ENCODE data around the gene KIF4B.
"Not testable (repeated sequence)": the region's sequence is repeated elsewhere in the genome, so short reads cannot be mapped to it uniquely, and the experiment has no call there.

KIF4B gene

GRCh38 chr5:155004138-155004744 lies 9.3 kb upstream of the KIF4B start:
- no peak overlapping the region for H3K4me3 ChIP-seq (ENCODE audit: low read depth, low read length)
- DNase-seq (ENCODE audit: low read depth, low spot score): no peak
- in situ Hi-C loops (cut with HindIII; ENCODE audit: low sequenced_read_pairs): no loop called here
- TF ChIP-seq, protein P1, sequence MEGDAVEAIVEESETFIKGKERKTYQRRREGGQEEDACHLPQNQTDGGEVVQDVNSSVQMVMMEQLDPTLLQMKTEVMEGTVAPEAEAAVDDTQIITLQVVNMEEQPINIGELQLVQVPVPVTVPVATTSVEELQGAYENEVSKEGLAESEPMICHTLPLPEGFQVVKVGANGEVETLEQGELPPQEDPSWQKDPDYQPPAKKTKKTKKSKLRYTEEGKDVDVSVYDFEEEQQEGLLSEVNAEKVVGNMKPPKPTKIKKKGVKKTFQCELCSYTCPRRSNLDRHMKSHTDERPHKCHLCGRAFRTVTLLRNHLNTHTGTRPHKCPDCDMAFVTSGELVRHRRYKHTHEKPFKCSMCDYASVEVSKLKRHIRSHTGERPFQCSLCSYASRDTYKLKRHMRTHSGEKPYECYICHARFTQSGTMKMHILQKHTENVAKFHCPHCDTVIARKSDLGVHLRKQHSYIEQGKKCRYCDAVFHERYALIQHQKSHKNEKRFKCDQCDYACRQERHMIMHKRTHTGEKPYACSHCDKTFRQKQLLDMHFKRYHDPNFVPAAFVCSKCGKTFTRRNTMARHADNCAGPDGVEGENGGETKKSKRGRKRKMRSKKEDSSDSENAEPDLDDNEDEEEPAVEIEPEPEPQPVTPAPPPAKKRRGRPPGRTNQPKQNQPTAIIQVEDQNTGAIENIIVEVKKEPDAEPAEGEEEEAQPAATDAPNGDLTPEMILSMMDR (IDR thresholded peaks at IDR 0.05; ENCODE audit: low read depth, low read length): peak; percentile 22

GRCh38 chr5:155006265-155006664 lies 7.3 kb upstream of the KIF4B start:
- in situ Hi-C loops (cut with HindIII; ENCODE audit: low sequenced_read_pairs); H3K4me3 ChIP-seq (ENCODE audit: low read depth, low read length); DNase-seq (ENCODE audit: low read depth, low spot score): not testable (repeated sequence)

DNA sequence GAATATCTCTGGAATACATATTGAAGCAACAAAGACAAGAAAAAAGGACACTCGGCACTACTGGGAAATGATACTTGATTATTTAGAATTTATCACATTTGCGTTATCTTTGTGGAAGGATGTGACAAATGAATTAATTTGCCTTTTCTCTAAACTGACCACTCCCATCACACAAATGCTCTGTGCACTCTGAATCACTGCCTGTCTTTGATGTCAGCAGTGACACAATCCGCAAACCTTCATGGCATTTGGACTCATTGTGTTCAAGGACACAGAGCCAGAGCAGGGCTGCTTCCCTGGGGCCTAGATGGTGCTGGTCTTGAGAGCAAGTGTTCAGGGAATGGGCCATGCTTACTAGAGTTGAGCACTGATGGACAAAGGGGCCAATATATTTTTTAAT lies 4.9 kb upstream of the KIF4B start:
- in situ Hi-C loops (cut with HindIII; ENCODE audit: low sequenced_read_pairs): no loop called here
- TF ChIP-seq, protein P1 (IDR thresholded peaks at IDR 0.05; ENCODE audit: low read depth, low read length): no peak
- no peak for DNase-seq (ENCODE audit: low read depth, low spot score)
- H3K4me3 ChIP-seq (ENCODE audit: low read depth, low read length): no peak overlapping the region

- DNase-seq (ENCODE audit: low read depth, low spot score): no peak
- in situ Hi-C loops (cut with HindIII; ENCODE audit: low sequenced_read_pairs): no loop called here
- TF ChIP-seq, protein P1 (IDR thresholded peaks at IDR 0.05; ENCODE audit: low read depth, low read length): no peak
- H3K4me3 ChIP-seq (ENCODE audit: low read depth, low read length): no peak overlapping the region
These were observed 2.7 kb upstream of the KIF4B start for GRCh38 chr5:155010881-155011280.

DNA sequence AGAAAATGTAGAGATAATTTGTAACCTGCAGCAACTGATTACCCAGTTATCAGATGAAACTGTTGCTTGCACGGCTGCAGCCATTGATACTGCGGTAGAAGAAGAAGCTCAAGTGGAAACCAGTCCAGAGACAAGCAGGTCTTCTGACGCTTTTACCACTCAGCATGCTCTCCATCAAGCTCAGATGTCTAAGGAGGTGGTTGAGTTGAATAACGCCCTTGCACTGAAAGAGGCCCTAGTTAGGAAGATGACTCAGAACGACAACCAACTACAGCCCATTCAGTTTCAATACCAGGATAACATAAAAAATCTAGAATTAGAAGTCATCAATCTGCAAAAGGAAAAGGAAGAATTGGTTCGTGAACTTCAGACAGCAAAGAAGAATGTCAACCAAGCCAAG lies 1.7 kb downstream of the KIF4B start:
- no peak overlapping the region for H3K4me3 ChIP-seq (ENCODE audit: low read depth, low read length)
- no peak for DNase-seq (ENCODE audit: low read depth, low spot score)
- in situ Hi-C loops (cut with HindIII; ENCODE audit: low sequenced_read_pairs): no loop called here
- TF ChIP-seq, protein P1 (IDR thresholded peaks at IDR 0.05; ENCODE audit: low read depth, low read length): no peak

GRCh38 chr5:155017610-155018009 lies 4.1 kb downstream of the KIF4B start:
- H3K4me3 ChIP-seq (ENCODE audit: low read depth, low read length): no peak overlapping the region
- TF ChIP-seq, protein P1 (IDR thresholded peaks at IDR 0.05; ENCODE audit: low read depth, low read length): no peak
- no peak for DNase-seq (ENCODE audit: low read depth, low spot score)
- in situ Hi-C loops (cut with HindIII; ENCODE audit: low sequenced_read_pairs): no loop called here

DNA sequence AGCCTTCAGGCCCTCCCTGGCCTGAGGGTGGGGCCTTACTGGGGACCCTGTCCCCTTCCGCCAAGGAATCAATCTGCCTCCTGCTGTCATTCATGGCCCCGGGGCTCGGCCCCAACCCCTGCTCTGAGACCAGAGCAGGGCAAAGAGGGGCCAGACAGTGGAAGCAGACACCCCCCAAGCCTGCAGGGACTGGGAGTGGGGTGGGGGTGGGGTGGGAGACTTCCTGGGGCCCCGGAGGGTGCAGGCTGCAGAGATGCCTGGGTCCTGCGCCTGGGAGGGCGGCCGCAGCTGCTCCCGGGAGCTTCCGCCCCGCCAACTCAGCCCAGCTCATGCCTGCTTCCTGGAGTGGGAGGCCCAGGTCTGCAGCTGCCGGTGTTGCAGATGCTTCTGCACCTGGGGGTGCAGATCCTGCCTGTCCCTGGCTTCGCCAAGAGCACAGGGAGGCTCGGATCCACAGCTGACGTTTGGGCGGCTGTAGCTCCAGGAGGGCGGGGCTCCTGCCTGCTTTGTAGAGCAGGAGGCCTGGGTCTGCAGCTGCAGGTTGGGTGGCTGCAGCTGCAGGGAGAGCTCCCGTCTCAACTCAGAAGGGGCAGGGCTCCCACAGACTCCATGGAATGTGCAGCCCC lies 6.2 kb downstream of the KIF4B start:
- TF ChIP-seq, protein P1 (IDR thresholded peaks at IDR 0.05; ENCODE audit: low read depth, low read length): no peak
- in situ Hi-C loops (cut with HindIII; ENCODE audit: low sequenced_read_pairs): no loop called here
- no peak overlapping the region for H3K4me3 ChIP-seq (ENCODE audit: low read depth, low read length)
- DNase-seq (ENCODE audit: low read depth, low spot score): no peak
